HG02884 (cell line): ENCODE measurements around the gene ADCK1.
"Not testable (repeated sequence)": the region's sequence is repeated elsewhere in the genome, so short reads cannot be mapped to it uniquely, and the experiment has no call there.

Experiments used
- ATAC-seq: cut with Tn5 transposase; IDR thresholded peaks from one replicate; pipeline ENCODE4 v1.9.1; 2021; ENCODE audit warnings: mild to moderate bottlenecking, moderate library complexity; ENCODE audit not compliant: unreplicated experiment

Gene ADCK1

GRCh38 chr14:77864085-77864484 is 64.2 kb downstream of the ADCK1 start:
- ATAC-seq = no peak

GRCh38 chr14:77864580-77864979 is 64.7 kb downstream of the ADCK1 start:
- no peak for ATAC-seq

- ATAC-seq = no peak
Observed at GRCh38 chr14:77865455-77865854, 65.5 kb downstream of the ADCK1 start.

GRCh38 chr14:77866932-77867331 is 67.0 kb downstream of the ADCK1 start:
- no peak for ATAC-seq

GRCh38 chr14:77867476-77867875 is 67.6 kb downstream of the ADCK1 start:
- no peak for ATAC-seq

GRCh38 chr14:77868552-77869285 is 68.8 kb downstream of the ADCK1 start:
- ATAC-seq = no peak

- no peak for ATAC-seq
Observed at GRCh38 chr14:77869340-77869739, 69.4 kb downstream of the ADCK1 start.

- no peak for ATAC-seq
Observed at GRCh38 chr14:77870646-77871045, 70.7 kb downstream of the ADCK1 start.

GRCh38 chr14:77872152-77872551 is 72.2 kb downstream of the ADCK1 start:
- no peak for ATAC-seq

GRCh38 chr14:77872983-77873382 is 73.1 kb downstream of the ADCK1 start:
- ATAC-seq = no peak

GRCh38 chr14:77878783-77879182 is 78.9 kb downstream of the ADCK1 start:
- no peak for ATAC-seq

GRCh38 chr14:77880056-77880455 is 80.1 kb downstream of the ADCK1 start:
- ATAC-seq = no peak

GRCh38 chr14:77882098-77882497 is 82.2 kb downstream of the ADCK1 start:
- ATAC-seq = no peak

- no peak for ATAC-seq
Observed at GRCh38 chr14:77882636-77883035, 82.7 kb downstream of the ADCK1 start.

GRCh38 chr14:77883131-77883846 is 83.4 kb downstream of the ADCK1 start:
- no peak for ATAC-seq

- no peak for ATAC-seq
Observed at GRCh38 chr14:77883847-77884238, 83.9 kb downstream of the ADCK1 start.

- ATAC-seq = no peak
Observed at GRCh38 chr14:77885367-77885766, 85.5 kb downstream of the ADCK1 start.

- no peak for ATAC-seq
Observed at GRCh38 chr14:77886010-77886409, 86.1 kb downstream of the ADCK1 start.

- ATAC-seq = not testable (repeated sequence)
Observed at GRCh38 chr14:77888903-77889302, 89.0 kb downstream of the ADCK1 start.

- ATAC-seq = no peak
Observed at GRCh38 chr14:77889971-77890442, 90.1 kb downstream of the ADCK1 start.

GRCh38 chr14:77890873-77891272 is 91.0 kb downstream of the ADCK1 start:
- ATAC-seq = no peak

GRCh38 chr14:77892381-77892871 is 92.5 kb downstream of the ADCK1 start:
- ATAC-seq = no peak
